Spinal cord (tissue), 10 donors: ENCODE results near the gene PTPN14. TPM values are rescaled to one million over a fixed set of nuclear protein-coding genes. Genes with fewer than 3 reads are reported as not detected.

Source experiments
- DNase-seq, 6 donors: peaks; one replicate each; pipeline versions ENCODE4 v3.0.0 to v3.0.0-alpha.2; 2013 to 2015; ENCODE audit warnings: low spot score in 6 of 6, low read depth in 4 of 6
- H3K27ac ChIP-seq: one replicate; pipeline ENCODE4 v1.5.1; 2013; ENCODE audit warnings: low read depth, low read length, control low read depth
- H3K27me3 ChIP-seq: one replicate; pipeline ENCODE4 v1.6.1; 2013; ENCODE audit warnings: low read length; ENCODE audit not compliant: control insufficient read depth, insufficient read depth
- H3K36me3 ChIP-seq: one replicate; pipeline ENCODE4 v1.6.1; 2013; ENCODE audit warnings: low read length; ENCODE audit not compliant: control insufficient read depth, insufficient read depth
- H3K4me1 ChIP-seq: one replicate; pipeline ENCODE4 v1.6.1; 2013; ENCODE audit warnings: low read length; ENCODE audit not compliant: control insufficient read depth, insufficient read depth
- H3K4me3 ChIP-seq: one replicate; pipeline ENCODE4 v1.5.1; 2013; ENCODE audit warnings: low read depth, low read length, control low read depth
- H3K9me3 ChIP-seq: one replicate; pipeline ENCODE4 v1.6.1; 2013; ENCODE audit warnings: low read length; ENCODE audit not compliant: control insufficient read depth, insufficient read depth
- WGBS: methylation state at CpG from one replicate; pipeline ENCODE4 v1.1.5; 2013; ENCODE audit warnings: missing lambda C conversion rate; ENCODE audit not compliant: insufficient coverage; 5-methylcytosine and 5-hydroxymethylcytosine counted together
- polyA plus RNA-seq, 2 donors: library from polyadenylated mRNA; unstranded; fragments of 120-200 nt; gene quantifications; one replicate each; pipeline ENCODE4 v1.2.1, GENCODE V29; 2013; ENCODE audit not compliant: insufficient read length in 2 of 2
- total RNA-seq, 2 donors: library from RNA; depleted of rRNA in 1 of 2; stranded (reverse); fragments of 120-200 nt in 1 of 2; fragments of >200 nt in 1 of 2; gene quantifications; one replicate each; pipeline versions ENCODE4 v1.2.3 to v1.2.4, GENCODE V29; 2013 to 2014
- donor health status: healthy.

Gene PTPN14
- total and polyA plus RNA-seq, 4 donors, result 9.0 to 18.3 (median 13.3) TPM

GRCh38 chr1:214385428-214385827 is 166.0 kb downstream of the PTPN14 start:
- Histone ChIP-seq H3K27me3 (no peaks in the 10 kb centered on the region), H3K4me1 (no peaks in the 10 kb centered on the region), H3K4me3 (no peak overlapping the region), H3K9me3 (no peaks in the 10 kb centered on the region), H3K27ac (no peak overlapping the region), H3K36me3 (peaks cover 19% of the 10 kb centered on the region)
- no peak for DNase-seq
- no CpG with 5 or more reads among the region's 1 CpG for WGBS

GRCh38 chr1:214384373-214385079 is 166.9 kb downstream of the PTPN14 start:
- whole genome bisulfite sequencing, result 99% methylated on average over 13 of the region's 18 CpGs
- Histone ChIP-seq H3K4me1 (no peaks in the 10 kb centered on the region), H3K27ac (no peak overlapping the region), H3K9me3 (no peaks in the 10 kb centered on the region), H3K4me3 (no peak overlapping the region), H3K27me3 (no peaks in the 10 kb centered on the region), H3K36me3 (peaks cover 19% of the 10 kb centered on the region)
- no peak for DNase-seq

- no peaks in the 10 kb centered on the region for H3K27me3 ChIP-seq
- 96% methylated on average over 39 of the region's 45 CpGs for WGBS
- no peak for DNase-seq
- no peak overlapping the region for H3K27ac ChIP-seq
- peaks cover 19% of the 10 kb centered on the region for H3K36me3 ChIP-seq
- no peak overlapping the region for H3K4me3 ChIP-seq
- no peaks in the 10 kb centered on the region for H3K9me3 ChIP-seq
- H3K4me1 ChIP-seq, result no peaks in the 10 kb centered on the region
Measured at GRCh38 chr1:214383381-214384372, 167.7 kb downstream of the PTPN14 start.

GRCh38 chr1:214380986-214381695 is 170.3 kb downstream of the PTPN14 start:
- DNase-seq, result no peak
- H3K27me3 ChIP-seq, result no peaks in the 10 kb centered on the region
- 56% methylated on average over 1 of the region's 1 CpG for WGBS
- peaks cover 15% of the 10 kb centered on the region for H3K36me3 ChIP-seq
- no peak overlapping the region for H3K27ac ChIP-seq
- no peak overlapping the region for H3K4me3 ChIP-seq
- H3K9me3 ChIP-seq, result no peaks in the 10 kb centered on the region
- no peaks in the 10 kb centered on the region for H3K4me1 ChIP-seq

GRCh38 chr1:214380396-214380795 is 171.0 kb downstream of the PTPN14 start:
- Histone ChIP-seq H3K27ac (no peak overlapping the region), H3K36me3 (peaks cover 15% of the 10 kb centered on the region), H3K4me1 (no peaks in the 10 kb centered on the region), H3K27me3 (no peaks in the 10 kb centered on the region), H3K4me3 (no peak overlapping the region), H3K9me3 (no peaks in the 10 kb centered on the region)
- 60% methylated on average over 3 of the region's 3 CpGs for WGBS
- DNase-seq, result no peak

- H3K27me3 ChIP-seq, result no peaks in the 10 kb centered on the region
- H3K4me1 ChIP-seq, result no peaks in the 10 kb centered on the region
- H3K9me3 ChIP-seq, result no peaks in the 10 kb centered on the region
- no peak overlapping the region for H3K27ac ChIP-seq
- WGBS, result 93% methylated on average over 2 of the region's 6 CpGs
- no peak for DNase-seq
- H3K36me3 ChIP-seq, result peaks cover 14% of the 10 kb centered on the region
- no peak overlapping the region for H3K4me3 ChIP-seq
Measured at GRCh38 chr1:214379236-214379970, 172.0 kb downstream of the PTPN14 start.

- H3K9me3 ChIP-seq, result no peaks in the 10 kb centered on the region
- peaks cover 5% of the 10 kb centered on the region for H3K36me3 ChIP-seq
- no peak overlapping the region for H3K27ac ChIP-seq
- DNase-seq, result no peak
- 95% methylated on average over 2 of the region's 8 CpGs for WGBS
- no peaks in the 10 kb centered on the region for H3K27me3 ChIP-seq
- no peak overlapping the region for H3K4me3 ChIP-seq
- H3K4me1 ChIP-seq, result no peaks in the 10 kb centered on the region
Measured at GRCh38 chr1:214378492-214378891, 172.9 kb downstream of the PTPN14 start.

GRCh38 chr1:214377886-214378285 is 173.5 kb downstream of the PTPN14 start:
- Histone ChIP-seq H3K9me3 (no peaks in the 10 kb centered on the region), H3K4me1 (no peaks in the 10 kb centered on the region), H3K4me3 (no peak overlapping the region), H3K27me3 (no peaks in the 10 kb centered on the region), H3K27ac (no peak overlapping the region), H3K36me3 (no peaks in the 10 kb centered on the region)
- WGBS, result 96% methylated on average over 4 of the region's 9 CpGs
- no peak for DNase-seq

GRCh38 chr1:214377485-214377884 is 173.9 kb downstream of the PTPN14 start:
- no peak overlapping the region for H3K27ac ChIP-seq
- no peaks in the 10 kb centered on the region for H3K9me3 ChIP-seq
- no CpG with 5 or more reads among the region's 2 CpGs for WGBS
- H3K4me3 ChIP-seq, result no peak overlapping the region
- H3K27me3 ChIP-seq, result no peaks in the 10 kb centered on the region
- no peaks in the 10 kb centered on the region for H3K36me3 ChIP-seq
- no peaks in the 10 kb centered on the region for H3K4me1 ChIP-seq
- no peak for DNase-seq
